Esophagus mucosa (tissue), 1 donor: Measurements from ENCODE around the gene CYTH2. TPM values are rescaled to one million over a fixed set of nuclear protein-coding genes. Genes with fewer than 3 reads are reported as not detected.

Experiments
- ATAC-seq: fragments of 200-7000 bp; cut with Tn5 transposase; one replicate; pipeline ENCODE4 v1.9.1; 2020
- total RNA-seq: library from RNA; stranded (reverse); gene quantifications from one replicate; pipeline ENCODE4 v1.2.4, GENCODE V29; 2023
- donor health status: DM: yes; HTN: yes; CAD: no.

The CYTH2 gene
- total RNA-seq, 1 donor from 2014 or later = 47.2 TPM

DNA sequence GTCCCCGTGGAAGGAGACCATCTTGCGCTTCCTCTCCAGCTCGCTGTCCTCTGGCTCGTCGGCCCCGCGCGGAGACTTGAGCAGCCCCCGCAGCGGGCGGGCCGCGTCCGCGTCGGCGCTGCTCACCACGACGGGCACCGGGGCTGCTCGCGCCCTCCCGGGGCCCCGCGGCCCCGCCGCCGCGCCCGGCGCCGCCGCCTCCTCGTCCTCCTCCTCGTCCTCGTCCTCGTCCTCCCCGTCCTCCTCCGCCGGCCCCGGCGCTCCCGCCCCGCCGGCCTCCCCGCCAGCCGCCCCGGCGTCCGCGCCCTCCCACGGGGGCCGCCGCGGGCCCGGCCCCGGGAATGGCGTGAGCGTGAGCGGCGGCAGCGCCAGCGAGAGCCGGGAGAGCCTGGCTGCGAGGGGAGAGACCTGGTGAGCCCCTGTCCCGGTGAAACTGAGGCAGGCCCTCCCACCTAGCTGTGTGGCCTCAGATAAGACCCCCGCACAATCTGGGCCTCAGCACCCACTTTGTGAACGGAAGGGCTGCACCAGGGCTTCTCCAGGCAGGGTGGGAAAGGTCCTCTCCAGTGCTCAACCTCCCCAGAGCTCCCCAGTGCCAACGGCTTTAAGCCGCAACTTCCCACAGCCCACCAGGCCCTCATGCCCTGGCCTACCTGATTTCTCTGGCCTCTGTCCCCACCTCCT lies 24.7 kb downstream of the CYTH2 start:
- no peak for ATAC-seq

DNA sequence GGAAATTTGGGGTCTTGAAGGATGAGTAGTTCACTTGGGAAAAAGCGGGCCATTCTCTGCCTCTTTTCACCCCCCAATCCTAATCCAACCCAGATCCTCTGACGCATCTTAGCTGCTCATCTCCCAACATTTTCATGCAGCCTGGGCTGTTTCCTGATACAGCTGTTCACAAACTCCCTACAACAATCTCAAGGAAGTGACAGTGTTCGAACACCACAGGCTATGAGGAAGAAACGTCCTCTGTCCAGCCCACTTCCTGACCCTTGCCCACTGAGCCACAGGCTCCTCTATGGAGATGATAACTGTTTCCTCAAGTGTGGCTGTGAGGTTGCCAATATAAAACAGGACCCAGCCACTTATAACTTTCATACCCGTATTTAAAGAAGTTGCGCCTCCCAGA lies 26.2 kb downstream of the CYTH2 start:
- no peak for ATAC-seq

DNA sequence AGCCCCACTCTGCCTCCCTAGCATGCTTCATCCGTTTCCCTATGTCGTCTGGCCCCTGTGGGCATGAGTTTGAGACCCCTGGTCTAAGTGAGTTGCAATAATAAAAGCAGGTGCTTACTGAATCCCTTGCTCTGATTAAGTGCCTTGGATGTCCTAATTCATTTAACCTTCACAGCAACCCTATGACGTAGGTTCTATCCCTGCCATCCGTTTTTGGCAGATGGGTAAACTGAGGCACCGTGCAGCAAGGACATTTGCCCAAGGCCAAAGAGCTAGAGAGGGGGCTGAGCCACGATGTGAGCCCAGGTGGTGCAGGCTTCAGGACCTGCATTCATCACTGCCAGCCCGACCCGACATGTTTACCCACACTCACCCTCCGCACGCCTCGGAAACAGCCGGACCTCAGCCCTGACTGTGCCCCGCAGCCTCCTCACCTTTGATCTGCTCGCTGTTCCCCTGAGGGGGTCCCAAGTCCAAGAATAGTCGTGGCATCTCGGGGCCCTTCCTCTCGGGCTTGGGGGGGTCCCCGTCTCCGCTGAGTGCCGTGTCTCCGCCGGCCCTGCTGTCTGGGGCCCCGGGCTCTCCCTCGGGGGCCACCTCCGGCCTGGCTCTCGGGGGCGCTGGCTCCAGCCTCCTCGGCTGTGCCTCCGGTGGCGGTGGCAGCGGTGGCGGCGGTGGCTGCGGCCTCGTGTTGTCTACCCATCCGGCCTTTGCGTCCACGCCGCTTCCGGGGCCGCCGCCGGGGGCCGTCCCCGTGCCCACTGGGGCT lies 28.0 kb downstream of the CYTH2 start:
- no peak for ATAC-seq

DNA sequence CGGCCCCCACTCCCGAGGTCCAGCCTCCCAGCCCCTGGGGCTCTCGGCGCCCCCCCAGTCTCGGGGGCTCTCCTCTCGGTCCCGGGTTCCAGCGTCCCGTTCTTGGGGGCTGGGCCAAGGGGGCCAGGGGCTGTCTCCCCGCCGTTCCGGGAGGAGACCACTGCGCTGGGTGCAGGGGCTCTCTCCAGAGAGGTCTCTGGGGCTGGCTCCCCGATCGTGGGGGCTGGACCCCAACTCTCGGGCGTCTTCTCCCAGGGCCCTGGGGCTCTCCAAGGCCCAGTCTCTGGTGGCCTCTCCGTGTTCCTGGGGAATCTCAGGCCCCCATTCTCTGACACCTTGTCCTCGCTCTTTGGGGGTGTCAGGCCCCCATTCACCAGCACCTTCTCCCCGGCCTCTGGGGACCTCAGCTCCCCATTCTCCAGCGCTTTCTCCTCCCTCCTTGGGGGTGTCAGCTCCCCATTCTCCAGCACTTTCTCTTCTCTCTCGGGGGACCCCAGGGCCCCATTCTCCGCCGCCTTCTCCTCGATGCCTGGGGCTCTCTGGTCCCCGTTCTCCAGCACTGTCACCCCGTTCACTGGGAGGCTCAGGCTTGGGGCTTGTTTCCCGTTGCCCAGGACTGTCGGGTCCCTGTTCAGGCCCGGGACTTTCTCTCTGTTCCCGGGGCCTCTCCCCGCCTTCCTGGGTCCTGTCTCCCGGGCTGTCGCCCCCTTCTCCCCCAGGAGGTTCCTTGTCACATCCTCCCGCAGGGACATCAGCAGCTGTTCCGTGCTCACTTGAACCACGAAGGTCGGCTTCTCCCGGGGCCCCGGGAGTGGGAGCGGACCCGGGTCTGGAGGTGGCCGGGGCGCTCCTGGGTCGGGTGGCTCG lies 28.8 kb downstream of the CYTH2 start:
- ATAC-seq = no peak

DNA sequence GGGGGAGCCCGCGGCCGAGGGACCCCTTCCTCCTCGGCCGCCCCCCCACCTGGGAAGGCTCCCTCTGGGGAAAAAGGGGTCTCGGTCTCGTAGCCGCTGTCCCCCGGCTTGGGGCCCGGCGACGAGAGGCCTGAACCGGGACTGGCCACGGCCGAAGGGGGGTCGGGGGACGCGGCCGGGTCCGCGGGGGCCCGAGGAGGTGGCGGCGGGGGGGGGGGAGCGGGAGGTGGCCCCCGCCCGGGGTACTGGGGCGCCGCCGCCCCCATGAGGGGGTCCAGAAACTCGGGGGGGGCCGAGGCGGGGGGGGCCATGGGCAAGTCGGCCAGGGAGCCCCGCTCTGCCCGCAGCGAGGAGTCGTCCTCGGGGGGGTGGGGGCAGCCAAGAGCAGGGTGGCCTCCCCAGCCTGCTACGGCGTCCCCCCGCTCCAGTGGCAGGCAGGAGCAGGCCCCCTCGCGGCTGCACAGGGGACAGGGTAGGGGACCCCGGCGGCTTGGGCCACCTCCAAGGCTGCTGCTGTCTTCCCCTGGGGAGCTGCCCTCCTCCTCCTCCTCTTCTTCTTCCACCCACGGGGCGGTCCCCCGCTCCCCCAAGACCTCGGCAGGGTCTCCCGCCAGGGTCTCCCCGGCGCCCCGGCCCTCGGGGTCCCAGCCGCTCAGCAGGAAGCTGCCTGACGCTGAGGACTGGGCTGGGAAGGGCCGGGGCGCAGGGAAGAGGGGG lies 29.6 kb downstream of the CYTH2 start:
- ATAC-seq = no peak

DNA sequence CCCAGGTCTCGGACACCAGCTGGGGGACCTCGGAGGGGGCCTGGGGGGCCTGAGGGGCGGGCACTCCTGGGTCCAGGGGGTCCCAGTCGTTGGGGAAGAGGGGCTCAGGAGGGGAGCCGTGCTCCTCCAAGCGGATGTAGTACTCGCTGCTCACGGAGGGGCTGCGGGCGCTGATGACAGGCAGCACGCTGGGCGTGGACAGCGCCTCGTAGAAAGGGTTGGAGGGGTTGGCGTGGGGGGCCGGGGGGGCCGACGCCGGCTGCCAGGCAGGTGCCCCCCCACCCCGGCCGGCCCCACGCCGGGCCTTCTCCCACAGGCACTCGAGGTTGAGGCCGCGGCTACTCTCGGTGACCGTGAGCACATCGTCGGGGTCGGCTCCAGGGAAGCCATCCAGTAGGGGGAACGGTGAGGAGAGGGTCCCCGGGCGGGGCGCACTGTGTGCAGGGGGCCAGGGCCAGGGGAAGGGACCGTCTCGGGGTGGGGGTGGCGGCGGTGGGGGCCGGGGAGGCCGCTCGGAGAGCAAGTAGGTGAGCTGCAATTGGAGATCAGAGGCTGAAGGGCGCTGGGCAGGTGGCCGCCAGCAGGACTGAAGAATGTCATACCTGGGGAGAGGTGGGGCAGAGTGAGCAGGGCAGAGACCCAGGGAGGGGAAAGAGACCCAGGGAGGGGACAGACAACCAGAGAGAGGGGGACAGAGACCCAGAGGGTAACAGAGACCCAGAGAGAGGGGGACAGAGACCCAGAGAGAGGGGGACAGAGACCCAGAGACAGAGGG lies 30.3 kb downstream of the CYTH2 start:
- ATAC-seq = no peak

DNA sequence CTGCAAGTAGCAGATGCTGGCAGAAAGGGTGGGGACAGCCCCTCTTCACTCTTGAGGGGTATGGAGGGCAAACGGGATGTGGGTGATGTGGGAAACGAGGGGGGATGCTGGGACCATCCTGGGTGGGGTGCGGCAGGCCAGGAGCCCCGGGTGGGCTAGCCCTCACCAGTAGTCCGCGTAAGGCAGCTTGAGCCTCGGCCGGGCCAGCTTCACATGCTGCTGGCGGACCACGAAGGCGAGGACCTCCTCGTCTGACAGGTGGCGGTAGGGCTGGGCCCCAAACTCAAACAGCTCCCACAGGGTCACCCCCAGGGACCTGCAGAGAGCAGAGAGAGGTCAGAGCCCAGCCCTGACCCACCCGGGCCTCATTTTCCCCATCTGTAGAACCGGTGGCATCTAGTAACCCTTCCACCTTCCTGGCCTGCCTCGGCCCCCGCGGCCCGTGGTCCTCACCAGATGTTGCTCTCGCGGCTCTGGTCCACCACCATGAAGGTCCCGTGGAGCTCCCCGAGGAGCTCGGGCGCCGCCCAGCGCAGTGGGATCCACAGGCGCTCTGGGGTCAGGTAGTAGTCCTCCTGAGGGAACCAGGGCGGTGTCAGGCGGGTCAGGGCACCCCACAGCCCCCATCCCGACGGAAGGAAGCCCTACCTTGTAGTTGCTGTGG lies 31.8 kb downstream of the CYTH2 start:
- no peak for ATAC-seq

DNA sequence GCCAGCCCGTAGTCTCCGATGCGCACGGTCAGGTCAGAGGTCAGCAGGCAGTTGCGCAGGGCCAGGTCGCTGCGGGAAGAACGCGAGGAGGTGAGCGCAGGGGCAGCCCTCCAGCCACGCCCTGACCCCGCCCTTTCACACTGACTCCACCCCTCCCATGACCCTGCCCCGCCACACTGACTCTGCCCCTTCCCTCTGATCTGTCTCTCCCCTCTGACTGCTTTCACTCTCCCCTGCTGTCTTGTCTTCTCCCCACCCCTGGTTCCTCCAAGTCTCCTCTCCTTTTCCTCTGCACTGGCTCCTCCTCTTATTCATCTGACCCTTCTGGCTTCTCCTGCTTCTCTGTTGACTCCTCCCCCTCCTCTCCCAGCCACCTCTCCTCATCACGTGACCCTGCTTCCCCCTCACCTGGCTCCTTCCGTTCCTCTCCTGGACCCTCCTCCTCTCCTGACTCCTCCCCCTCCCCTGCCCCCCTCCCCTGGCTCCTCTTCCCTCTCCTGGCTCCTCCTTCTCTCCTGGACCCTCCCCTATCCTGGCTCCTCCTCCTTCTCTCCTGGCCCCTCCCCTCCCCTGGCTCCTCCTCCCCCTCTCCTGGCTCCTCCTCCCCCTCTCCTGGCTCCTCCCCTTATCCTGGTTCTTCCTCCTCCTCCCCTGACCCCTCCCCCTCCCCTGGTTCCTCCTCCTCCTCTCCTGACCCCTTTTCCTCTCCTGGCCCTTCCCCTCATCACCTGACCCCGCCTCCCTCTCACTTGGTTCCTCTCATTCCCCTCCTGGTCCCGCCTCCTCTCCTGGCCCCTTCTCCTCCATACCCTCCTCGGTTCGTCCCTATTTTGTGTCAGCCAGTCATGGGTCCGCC lies 32.6 kb downstream of the CYTH2 start:
- peak; percentile 83 for ATAC-seq

DNA sequence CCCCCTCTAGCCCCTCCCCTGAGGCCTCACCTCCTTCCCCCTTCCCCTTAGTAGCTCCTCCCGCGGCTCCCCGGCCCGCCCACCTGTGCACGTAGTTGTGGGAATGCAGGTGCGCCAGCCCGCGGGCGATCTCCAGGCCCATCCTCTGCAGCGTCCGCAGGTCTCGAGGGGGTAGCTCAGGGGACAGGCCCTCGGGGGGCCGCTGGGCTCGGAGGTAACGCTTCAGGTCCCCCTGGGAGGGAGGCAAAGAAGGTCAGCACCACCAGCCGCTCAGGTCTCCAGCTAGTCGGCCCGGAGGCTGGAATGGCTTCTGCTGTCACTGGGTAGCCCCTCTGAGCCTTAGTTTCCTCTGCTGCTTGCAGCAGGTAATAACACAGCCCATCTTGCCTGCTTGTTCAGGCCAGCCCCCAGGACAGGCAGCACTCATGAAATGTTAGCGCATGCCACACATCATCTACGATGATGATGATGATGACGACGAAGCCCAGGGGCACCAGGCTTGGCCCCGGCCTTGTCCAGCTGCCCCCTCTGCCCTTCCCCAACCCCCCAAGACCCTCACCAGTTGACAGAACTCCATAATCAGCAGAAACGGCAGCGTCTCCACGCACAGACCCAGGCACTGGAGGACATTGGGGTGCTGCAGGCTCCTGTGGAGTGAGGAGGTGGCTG lies 33.3 kb downstream of the CYTH2 start:
- no peak for ATAC-seq

DNA sequence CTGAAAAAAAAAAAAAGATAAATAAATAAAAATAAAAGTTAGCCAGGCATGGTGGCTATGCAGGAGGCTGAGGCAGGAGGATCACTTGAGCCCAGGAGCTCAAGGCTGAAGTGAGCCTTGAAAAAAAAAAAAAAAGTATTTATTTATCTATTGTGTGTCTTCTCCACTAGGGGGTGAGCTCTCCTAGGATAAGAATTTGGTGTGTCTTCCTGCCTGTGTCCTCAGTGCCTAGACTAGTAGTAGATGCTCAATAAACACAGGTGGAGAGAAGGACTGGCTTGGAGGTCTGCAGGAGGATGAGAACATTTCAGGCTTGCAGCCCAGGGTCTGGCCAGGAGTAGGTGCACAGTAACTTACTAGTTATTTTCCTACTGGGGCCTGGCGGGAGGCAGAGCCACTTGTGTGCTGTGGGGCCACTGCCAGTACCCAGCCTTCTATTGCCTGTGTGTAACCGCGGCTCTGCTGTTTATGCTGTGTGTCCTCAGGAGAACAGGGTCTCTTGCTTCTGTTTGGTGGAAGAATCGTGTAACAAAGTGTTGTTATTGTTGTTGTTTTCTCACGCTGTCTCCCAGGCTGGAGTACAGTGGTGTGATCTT lies 37.1 kb downstream of the CYTH2 start:
- ATAC-seq = no peak

DNA sequence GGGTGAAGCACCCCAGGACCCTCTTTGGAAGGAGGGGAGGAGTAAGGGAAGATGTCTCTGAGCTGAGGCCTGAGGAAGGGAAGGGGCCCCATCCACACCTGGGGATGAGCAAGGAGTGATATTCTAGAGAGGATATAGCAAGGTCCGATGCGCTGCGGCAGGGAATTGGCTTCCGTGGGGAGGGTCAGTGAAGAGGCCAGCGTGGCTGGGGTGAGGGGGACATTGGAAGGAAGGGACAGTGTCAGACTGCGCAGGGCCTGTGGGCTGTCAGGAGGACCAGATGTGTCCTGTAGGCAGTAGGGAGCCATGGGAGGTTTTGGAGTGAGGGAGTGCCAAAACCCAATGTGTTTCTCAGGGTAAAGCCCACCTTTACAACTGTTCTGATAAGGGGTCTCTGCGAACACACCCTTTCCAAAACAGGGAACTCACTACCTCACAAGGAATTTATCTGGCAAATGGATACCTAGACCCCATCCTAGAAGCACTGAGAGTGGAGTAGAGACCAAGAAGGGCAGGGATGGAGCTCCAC lies 38.8 kb downstream of the CYTH2 start:
- ATAC-seq = no peak

DNA sequence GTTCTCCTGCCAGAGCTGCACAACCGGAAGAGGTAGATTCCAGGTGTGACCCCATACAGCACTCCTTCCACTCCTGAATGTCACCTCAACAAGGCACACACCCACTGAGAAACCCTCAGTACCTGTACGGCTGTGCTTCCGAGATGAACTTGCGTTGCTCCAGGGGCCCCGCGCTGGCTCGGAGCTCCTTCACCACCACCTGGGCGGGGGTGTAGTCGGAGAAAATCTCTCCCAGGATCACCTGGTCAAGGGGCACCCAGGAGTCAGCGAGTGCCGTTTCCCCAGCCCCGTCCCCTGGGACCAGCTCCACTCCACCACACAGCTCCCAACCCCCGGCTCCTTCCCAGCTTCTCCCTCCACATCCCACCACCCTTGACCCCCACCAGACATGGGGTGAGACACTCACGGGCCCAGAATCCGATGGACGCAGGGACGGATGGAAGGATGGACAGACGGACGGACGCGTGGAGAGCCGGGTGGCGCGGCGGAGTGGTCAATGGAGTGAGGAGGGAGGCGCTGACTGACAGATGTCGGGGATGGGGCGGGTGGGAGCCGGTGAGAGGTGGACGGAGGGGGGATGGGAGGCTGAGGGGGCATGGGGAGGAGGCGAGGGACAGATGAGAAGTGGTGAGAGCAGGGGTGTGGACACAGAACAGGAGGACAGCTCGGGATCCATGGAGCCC lies 39.7 kb downstream of the CYTH2 start:
- ATAC-seq = no peak

DNA sequence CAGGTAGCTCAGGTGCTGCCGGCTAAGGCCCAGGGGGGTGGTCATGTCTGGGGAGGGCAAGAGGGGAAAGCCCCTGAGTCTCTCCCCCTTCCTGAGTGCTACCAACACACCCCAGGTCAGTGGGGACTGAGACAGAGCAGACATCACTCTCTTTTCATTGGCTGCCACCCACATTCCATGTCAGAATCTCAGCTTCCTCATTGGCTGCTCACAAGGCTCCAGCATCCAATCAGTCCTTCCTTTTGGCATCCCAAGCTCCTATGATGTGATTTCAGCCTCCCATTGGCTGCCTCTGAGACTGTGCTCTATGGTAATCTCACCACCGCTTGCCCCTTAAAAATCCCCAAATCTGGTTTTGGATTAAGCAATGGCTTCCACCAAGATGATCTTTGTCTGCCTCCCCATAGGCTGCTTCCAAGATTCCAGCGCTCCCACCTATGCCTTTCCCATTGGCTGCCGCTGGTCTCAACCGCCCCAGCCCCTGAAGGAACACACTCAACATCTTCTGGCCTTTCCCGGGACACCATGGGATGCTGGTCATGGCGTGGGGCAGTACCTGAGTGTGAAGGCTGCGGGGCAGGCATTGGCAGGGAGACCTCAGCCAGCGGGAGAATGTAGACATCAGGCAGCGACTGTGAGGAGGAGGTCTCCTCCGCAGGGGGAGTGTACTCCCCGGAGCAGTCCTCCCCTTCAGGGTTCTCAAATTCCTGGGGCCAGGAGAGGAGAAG lies 40.5 kb downstream of the CYTH2 start:
- no peak for ATAC-seq

DNA sequence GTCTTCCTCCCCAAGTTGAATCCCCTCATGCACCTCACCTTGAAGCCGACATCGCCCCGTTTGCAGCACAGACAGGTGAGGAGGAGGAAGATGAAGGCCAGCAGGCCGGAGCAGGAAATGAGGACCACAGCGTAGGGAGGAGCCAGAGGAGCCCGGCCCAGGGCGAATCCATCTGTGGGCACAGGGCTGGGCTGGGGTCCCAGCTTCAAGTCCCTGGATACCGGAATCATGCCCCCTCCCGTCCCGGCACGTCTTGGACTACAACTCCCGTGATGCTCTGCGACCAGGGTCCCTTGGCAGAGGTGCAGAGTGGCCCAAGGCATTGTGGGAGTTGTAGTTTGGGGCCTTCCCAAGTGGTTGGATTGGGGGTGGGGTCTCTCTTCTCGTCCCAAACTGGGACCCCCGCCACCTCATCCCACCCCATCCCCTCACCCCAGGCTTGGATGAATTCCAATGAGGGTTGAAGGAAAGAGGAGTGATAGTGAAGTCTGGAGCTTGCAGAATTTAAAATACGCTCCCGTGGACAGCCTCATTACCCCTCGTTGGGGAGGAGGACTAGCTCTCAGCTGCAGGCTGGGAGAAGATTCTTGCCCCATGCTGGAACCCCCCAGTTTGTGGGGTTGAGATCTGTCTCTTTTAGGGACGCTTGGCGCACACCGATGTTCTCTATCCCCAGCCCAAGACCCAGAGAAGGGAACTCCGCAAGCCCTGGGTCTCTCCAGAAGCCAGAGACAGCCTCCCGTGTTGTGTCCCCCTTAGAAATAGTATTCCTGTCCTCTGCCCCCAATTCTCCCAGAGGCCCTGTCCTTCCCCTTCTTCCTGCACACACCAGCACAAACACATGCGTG lies 41.5 kb downstream of the CYTH2 start:
- ATAC-seq = peak; percentile 35

DNA sequence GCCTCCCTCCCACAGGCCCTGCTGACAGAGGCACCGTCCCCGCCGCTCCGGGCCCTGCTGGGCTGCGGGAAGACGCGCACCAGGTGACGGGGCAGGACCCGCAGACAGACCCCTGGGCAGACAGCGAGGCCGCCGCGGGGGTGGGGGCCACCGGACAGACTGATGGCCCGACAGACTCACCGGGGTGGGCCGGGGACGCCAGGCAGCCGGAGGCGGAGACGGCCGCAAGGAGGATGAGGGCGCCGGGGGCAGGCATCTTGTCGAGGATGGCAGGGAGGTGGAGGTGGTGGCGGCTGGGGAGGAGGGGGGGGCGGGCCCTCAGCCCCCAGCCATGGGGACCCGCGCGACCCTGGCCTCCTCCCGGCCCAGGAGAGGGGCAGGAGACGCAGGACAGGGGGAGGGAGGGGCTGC lies 42.2 kb downstream of the CYTH2 start:
- no peak for ATAC-seq

DNA sequence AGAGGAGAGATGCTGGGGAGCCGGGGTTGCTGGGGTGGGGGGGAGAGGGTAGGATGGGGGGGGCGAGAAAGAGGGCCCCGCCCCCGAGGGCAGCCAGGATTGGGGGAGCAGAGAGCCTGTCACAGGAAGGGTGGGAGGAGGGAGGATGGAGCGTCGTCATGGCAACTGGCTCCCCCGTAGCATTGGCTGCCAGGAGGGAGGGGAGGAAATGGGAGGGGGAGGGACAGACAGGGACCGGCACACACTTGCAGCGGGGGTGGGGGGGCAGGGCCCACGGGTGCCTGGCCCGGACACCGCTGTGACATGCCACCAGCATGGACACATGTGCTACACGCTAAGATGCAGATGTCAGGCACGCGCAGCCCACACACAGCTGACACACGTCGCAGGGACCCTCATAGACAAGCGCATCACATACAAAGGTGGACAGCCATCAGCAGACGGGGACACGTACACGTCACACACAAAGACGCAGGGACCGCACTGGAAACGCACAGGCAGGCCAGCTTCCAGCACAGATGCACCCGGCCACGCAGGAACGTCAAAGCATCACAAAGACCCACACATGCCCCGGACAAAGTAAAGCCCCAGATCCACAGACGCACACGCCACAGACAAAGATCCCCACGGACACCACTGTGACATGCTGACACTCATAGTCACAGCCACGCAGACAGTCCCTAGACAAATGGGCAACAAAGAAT lies 42.8 kb downstream of the CYTH2 start, which contains the start of gene LMTK3:
Gene LMTK3 (minus strand): TSS at position 36 of the 704 bp plus-strand sequence. CDS start 259 bp downstream, outside the sequence.
- no peak for ATAC-seq
